Tibial artery (tissue), 4 donors: Measurements from ENCODE around the gene ZFP1.

Experiments
- DNase-seq, 2 donors: peaks; one replicate each; pipeline ENCODE4 v3.0.0-alpha.2; 2019
- H3K27ac ChIP-seq, 2 donors: fragments of 200-600 bp; sonication (generic) in 1 of 2; 1 replicate in 1 of 2; 2 replicates in 1 of 2; pipeline ENCODE4 v1.5.1; 2018 to 2019; ENCODE audit warnings: mild to moderate bottlenecking in 1 of 2
- H3K27me3 ChIP-seq, 2 donors: fragments of 200-600 bp; sonication (generic) in 1 of 2; one replicate each; pipeline versions ENCODE4 v1.5.1 to v1.6.0; 2016 to 2019
- H3K36me3 ChIP-seq, 3 donors: fragments of 200-600 bp; sonication (generic) in 2 of 3; one replicate each; pipeline ENCODE4 v1.5.1; 2016 to 2019; ENCODE audit warnings: mild to moderate bottlenecking in 2 of 3
- H3K4me1 ChIP-seq, 4 donors: fragments of 200-600 bp; sonication (generic) in 2 of 4; 1 replicate in 3 of 4; 2 replicates in 1 of 4; pipeline ENCODE4 v1.5.1; 2016 to 2019
- H3K4me3 ChIP-seq, 2 donors: fragments of 200-600 bp; sonication (generic) in 1 of 2; 1 replicate in 1 of 2; 2 replicates in 1 of 2; pipeline ENCODE4 v1.5.1; 2018 to 2019; ENCODE audit warnings: mild to moderate bottlenecking in 2 of 2
- H3K9me3 ChIP-seq, 3 donors: fragments of 200-600 bp; sonication (generic) in 1 of 3; one replicate each; pipeline ENCODE4 v1.5.1; 2016 to 2019
- CTCF ChIP-seq, 2 experiments: fragments of 200-600 bp in 1 of 2; fragments of 450-650 bp in 1 of 2; IDR thresholded peaks; one replicate each; pipeline ENCODE4 v1.5.1; 2017 to 2019; ENCODE audit warnings: antibody characterized with exemption in 2 of 2, mild to moderate bottlenecking in 1 of 2, moderate library complexity in 1 of 2
- intact Hi-C: fragments of 100-400 bp; cut with DNase I; formaldehyde crosslinking; loops from one replicate; pipeline ENCODE4 v1.15.0; 2023; ENCODE audit warnings: low total_unique reads

ZFP1 gene

GRCh38 chr16:75107505-75107904 lies 40.8 kb upstream of the ZFP1 start:
- intact Hi-C loops, result loop anchor here (10.0 kb wide), 1 partner anchor 63 kb away; no protein-coding TSS in a partner anchor
- Histone ChIP-seq H3K36me3 (no peaks in the 10 kb centered on the region), H3K9me3 (no peaks in the 10 kb centered on the region), H3K4me3 (no peak overlapping the region), H3K27ac (peak overlapping the region; percentile 73 to 86), H3K4me1 (peaks cover 0 to 72% (median 45%) of the 10 kb centered on the region in 4 donors), H3K27me3 (no peaks in the 10 kb centered on the region)
- no peak for DNase-seq
- TF ChIP-seq CTCF (IDR thresholded peaks at IDR 0.05), result no peak

- intact Hi-C loops, result loop anchor here (10.0 kb wide), 1 partner anchor 64 kb away; no protein-coding TSS in a partner anchor
- Histone ChIP-seq H3K9me3 (no peaks in the 10 kb centered on the region), H3K36me3 (peaks cover 0 to 10% (median 0%) of the 10 kb centered on the region in 3 donors), H3K4me3 (peak overlapping the region; percentile 2 to 17), H3K27me3 (no peaks in the 10 kb centered on the region), H3K27ac (peak overlapping the region; percentile 73 to 86), H3K4me1 (peaks cover 0 to 72% (median 45%) of the 10 kb centered on the region in 4 donors)
- no peak for TF ChIP-seq CTCF (IDR thresholded peaks at IDR 0.05)
- peak; percentile 88 to 98 for DNase-seq
These were observed 39.3 kb upstream of the ZFP1 start for GRCh38 chr16:75108792-75109731.

- Histone ChIP-seq H3K4me3 (peak overlapping the region in 1 of 2 donors; percentile 17), H3K27ac (peak overlapping the region; percentile 73 to 86), H3K4me1 (peaks cover 0 to 68% (median 44%) of the 10 kb centered on the region in 4 donors)
These were observed 38.5 kb upstream of the ZFP1 start for GRCh38 chr16:75109732-75110243.

GRCh38 chr16:75110637-75111513 lies 37.4 kb upstream of the ZFP1 start:
- peaks cover 0 to 17% (median 5%) of the 10 kb centered on the region in 3 donors for H3K36me3 ChIP-seq
- peak overlapping the region; percentile 73 to 86 for H3K27ac ChIP-seq
- intact Hi-C loops, result loop anchor here (1.0 kb wide), 1 partner anchor 113 kb away; no protein-coding TSS in a partner anchor
- DNase-seq, result peak; percentile 90 to 95
- H3K9me3 ChIP-seq, result no peaks in the 10 kb centered on the region
- H3K4me3 ChIP-seq, result peak overlapping the region; percentile 15 to 31
- TF ChIP-seq CTCF (IDR thresholded peaks at IDR 0.05), result peak; percentile 93 to 95
- H3K27me3 ChIP-seq, result no peaks in the 10 kb centered on the region
- peaks cover 0 to 69% (median 45%) of the 10 kb centered on the region in 4 donors for H3K4me1 ChIP-seq

More at GRCh38 chr16:75109732-75110243, 38.5 kb upstream of the ZFP1 start:
- H3K36me3 ChIP-seq, result peaks cover 0 to 17% (median 5%) of the 10 kb centered on the region in 3 donors
- TF ChIP-seq CTCF (IDR thresholded peaks at IDR 0.05), result no peak
- intact Hi-C loops, result loop anchor here (10.0 kb wide), 1 partner anchor 65 kb away; no protein-coding TSS in a partner anchor
- no peaks in the 10 kb centered on the region for H3K9me3 ChIP-seq
- peak in 1 of 2 donors; percentile 88 for DNase-seq
- H3K27me3 ChIP-seq, result no peaks in the 10 kb centered on the region

GRCh38 chr16:75111514-75111940 lies 36.8 kb upstream of the ZFP1 start:
- H3K4me3 ChIP-seq, result no peak overlapping the region
- DNase-seq, result no peak
- peak overlapping the region; percentile 73 to 86 for H3K27ac ChIP-seq
- H3K36me3 ChIP-seq, result peaks cover 0 to 17% (median 5%) of the 10 kb centered on the region in 3 donors
- no peaks in the 10 kb centered on the region for H3K9me3 ChIP-seq
- no peak for TF ChIP-seq CTCF (IDR thresholded peaks at IDR 0.05)
- intact Hi-C loops, result loop anchor here (1.0 kb wide), 1 partner anchor 113 kb away; no protein-coding TSS in a partner anchor
- no peaks in the 10 kb centered on the region for H3K27me3 ChIP-seq
- H3K4me1 ChIP-seq, result peaks cover 0 to 70% (median 49%) of the 10 kb centered on the region in 4 donors
